Smooth muscle cell (in vitro differentiated cells): ENCODE measurements around the gene TMC3. TPM values are rescaled to one million over a fixed set of nuclear protein-coding genes. Genes with fewer than 3 reads are reported as not detected.

Experiments
- DNase-seq: peaks from one replicate; lab custom pipeline; 2025; ENCODE audit not compliant: unreplicated experiment; lab: John Stamatoyannopoulos, UW
- H2AFZ ChIP-seq: fragments of 200-600 bp; sonication (generic); 2 replicates; pipeline ENCODE4 v1.6.0; 2016; ENCODE audit warnings: antibody characterized with exemption, low read depth, mild to moderate bottlenecking
- H3F3A ChIP-seq: fragments of 200-600 bp; sonication (generic); 2 replicates; pipeline ENCODE4 v1.6.0; 2017; ENCODE audit warnings: antibody characterized with exemption, low read depth
- H3K27ac ChIP-seq: fragments of 200-600 bp; sonication (generic); 2 replicates; pipeline ENCODE4 v1.5.1; 2016; ENCODE audit warnings: low read depth, mild to moderate bottlenecking
- H3K27me3 ChIP-seq: fragments of 200-600 bp; sonication (generic); 2 replicates; pipeline ENCODE4 v1.6.1; 2016; ENCODE audit warnings: low read depth, mild to moderate bottlenecking
- H3K36me3 ChIP-seq: fragments of 200-600 bp; sonication (generic); 2 replicates; pipeline ENCODE4 v1.5.1; 2016; ENCODE audit warnings: low read depth
- H3K4me1 ChIP-seq: fragments of 200-600 bp; sonication (generic); 2 replicates; pipeline ENCODE4 v1.5.1; 2016; ENCODE audit warnings: low read depth
- H3K4me2 ChIP-seq: fragments of 200-600 bp; sonication (generic); 2 replicates; pipeline ENCODE4 v1.6.0; 2016; ENCODE audit warnings: mild to moderate bottlenecking
- H3K4me3 ChIP-seq: fragments of 200-600 bp; sonication (generic); 2 replicates; pipeline ENCODE4 v1.5.1; 2016; ENCODE audit warnings: mild to moderate bottlenecking
- H3K79me2 ChIP-seq: fragments of 200-600 bp; sonication (generic); 2 replicates; pipeline ENCODE4 v1.6.0; 2016; ENCODE audit warnings: low read depth, mild to moderate bottlenecking
- H3K9ac ChIP-seq: fragments of 200-600 bp; sonication (generic); 2 replicates; pipeline ENCODE4 v1.6.0; 2016; ENCODE audit warnings: low read depth
- H3K9me3 ChIP-seq: fragments of 200-600 bp; sonication (generic); replicated peaks from 2 replicates; pipeline ENCODE4 v1.5.1; 2016; ENCODE audit warnings: low read depth
- H4K20me1 ChIP-seq: fragments of 200-600 bp; sonication (generic); 2 replicates; pipeline ENCODE4 v1.6.0; 2016; ENCODE audit warnings: low read depth
- WGBS: methylation state at CpG from one replicate; pipeline ENCODE4 v1.1.7; 2016; ENCODE audit warnings: low lambda C conversion rate; 5-methylcytosine and 5-hydroxymethylcytosine counted together
- polyA plus RNA-seq: library from polyadenylated mRNA; unstranded; fragments of >200 nt; fragmentation: Nextera tagmentation; extraction: Ambion mirVana; gene quantifications from 2 replicates; pipeline ENCODE4 v1.2.1, GENCODE V29; 2016
- total RNA-seq: library from RNA; depleted of rRNA; stranded (reverse); fragments of >200 nt; gene quantifications from 2 replicates; pipeline ENCODE4 v1.2.3, GENCODE V29; 2014
- TF ChIP-seq, protein P1 (sequence below): fragments of 200-600 bp; sonication (generic); IDR thresholded peaks from 2 replicates; pipeline ENCODE4 v1.5.1; 2017; ENCODE audit warnings: borderline replicate concordance, mild to moderate bottlenecking, antibody characterized with exemption; ENCODE audit not compliant: insufficient read depth, poor library complexity, severe bottlenecking

TMC3 gene
- total and polyA plus RNA-seq, 2 experiments from 2014 or later = not detected

DNA sequence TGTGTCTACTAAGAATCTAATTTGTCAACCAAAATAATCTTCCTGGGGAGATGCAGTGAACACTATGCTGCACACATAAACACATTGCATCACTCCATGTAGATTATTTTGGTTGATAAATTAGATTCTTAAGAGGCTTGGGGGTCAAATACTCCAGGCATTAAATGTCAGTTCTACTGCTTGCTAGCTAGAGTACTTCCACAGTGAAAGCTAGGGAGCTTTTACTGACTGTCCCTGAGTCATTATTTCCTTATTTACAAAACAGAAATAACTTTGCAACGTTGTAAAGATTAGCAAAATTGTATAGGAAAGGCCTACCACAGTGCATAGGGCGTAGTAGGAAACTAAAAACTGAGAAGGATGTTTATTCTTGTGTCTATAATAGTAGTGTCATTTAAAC lies 12.9 kb upstream of the TMC3 start:
- H3K4me3 ChIP-seq = no peak overlapping the region
- no peaks in the 10 kb centered on the region for H4K20me1 ChIP-seq
- no peaks in the 10 kb centered on the region for H3K27me3 ChIP-seq
- no peaks in the 10 kb centered on the region for H3K4me1 ChIP-seq
- no peak for DNase-seq
- H3K79me2 ChIP-seq = no peaks in the 10 kb centered on the region
- H3K27ac ChIP-seq = no peak overlapping the region
- no peaks in the 10 kb centered on the region for H3K9me3 ChIP-seq
- H3K36me3 ChIP-seq = no peaks in the 10 kb centered on the region
- TF ChIP-seq, protein P1, sequence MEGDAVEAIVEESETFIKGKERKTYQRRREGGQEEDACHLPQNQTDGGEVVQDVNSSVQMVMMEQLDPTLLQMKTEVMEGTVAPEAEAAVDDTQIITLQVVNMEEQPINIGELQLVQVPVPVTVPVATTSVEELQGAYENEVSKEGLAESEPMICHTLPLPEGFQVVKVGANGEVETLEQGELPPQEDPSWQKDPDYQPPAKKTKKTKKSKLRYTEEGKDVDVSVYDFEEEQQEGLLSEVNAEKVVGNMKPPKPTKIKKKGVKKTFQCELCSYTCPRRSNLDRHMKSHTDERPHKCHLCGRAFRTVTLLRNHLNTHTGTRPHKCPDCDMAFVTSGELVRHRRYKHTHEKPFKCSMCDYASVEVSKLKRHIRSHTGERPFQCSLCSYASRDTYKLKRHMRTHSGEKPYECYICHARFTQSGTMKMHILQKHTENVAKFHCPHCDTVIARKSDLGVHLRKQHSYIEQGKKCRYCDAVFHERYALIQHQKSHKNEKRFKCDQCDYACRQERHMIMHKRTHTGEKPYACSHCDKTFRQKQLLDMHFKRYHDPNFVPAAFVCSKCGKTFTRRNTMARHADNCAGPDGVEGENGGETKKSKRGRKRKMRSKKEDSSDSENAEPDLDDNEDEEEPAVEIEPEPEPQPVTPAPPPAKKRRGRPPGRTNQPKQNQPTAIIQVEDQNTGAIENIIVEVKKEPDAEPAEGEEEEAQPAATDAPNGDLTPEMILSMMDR = no peak
- H2AFZ ChIP-seq = no peak overlapping the region
- H3F3A ChIP-seq = no peaks in the 10 kb centered on the region
- H3K4me2 ChIP-seq = no peak overlapping the region
- 42% methylated on average over 2 of the region's 2 CpGs for WGBS
- H3K9ac ChIP-seq = no peak overlapping the region

DNA sequence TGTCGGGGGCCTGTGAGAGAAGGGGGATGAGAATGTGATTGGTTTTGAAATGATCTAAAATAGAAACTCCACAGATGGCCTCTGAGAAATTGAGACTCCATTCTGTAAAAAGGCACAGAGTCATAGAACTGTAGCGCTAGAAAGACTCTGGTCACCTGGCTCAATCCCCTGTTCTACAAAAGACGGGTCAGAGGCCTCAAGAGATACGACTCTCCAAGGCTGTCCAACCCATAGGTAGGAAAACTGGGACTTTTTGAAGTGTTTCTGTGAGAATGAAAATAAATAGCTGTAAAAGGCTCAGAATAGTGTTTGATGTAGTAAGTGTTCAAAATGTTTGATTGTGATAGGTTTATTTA lies 11.7 kb upstream of the TMC3 start:
- WGBS = 93% methylated on average over 4 of the region's 4 CpGs
- no peak overlapping the region for H3K27ac ChIP-seq
- H3K79me2 ChIP-seq = no peaks in the 10 kb centered on the region
- H3K4me3 ChIP-seq = no peak overlapping the region
- H3K9me3 ChIP-seq = no peaks in the 10 kb centered on the region
- TF ChIP-seq, protein P1 = no peak
- H3F3A ChIP-seq = no peaks in the 10 kb centered on the region
- DNase-seq = no peak
- H3K27me3 ChIP-seq = no peaks in the 10 kb centered on the region
- H2AFZ ChIP-seq = no peak overlapping the region
- no peaks in the 10 kb centered on the region for H3K4me1 ChIP-seq
- no peaks in the 10 kb centered on the region for H4K20me1 ChIP-seq
- H3K4me2 ChIP-seq = no peak overlapping the region
- H3K36me3 ChIP-seq = no peaks in the 10 kb centered on the region
- no peak overlapping the region for H3K9ac ChIP-seq

DNA sequence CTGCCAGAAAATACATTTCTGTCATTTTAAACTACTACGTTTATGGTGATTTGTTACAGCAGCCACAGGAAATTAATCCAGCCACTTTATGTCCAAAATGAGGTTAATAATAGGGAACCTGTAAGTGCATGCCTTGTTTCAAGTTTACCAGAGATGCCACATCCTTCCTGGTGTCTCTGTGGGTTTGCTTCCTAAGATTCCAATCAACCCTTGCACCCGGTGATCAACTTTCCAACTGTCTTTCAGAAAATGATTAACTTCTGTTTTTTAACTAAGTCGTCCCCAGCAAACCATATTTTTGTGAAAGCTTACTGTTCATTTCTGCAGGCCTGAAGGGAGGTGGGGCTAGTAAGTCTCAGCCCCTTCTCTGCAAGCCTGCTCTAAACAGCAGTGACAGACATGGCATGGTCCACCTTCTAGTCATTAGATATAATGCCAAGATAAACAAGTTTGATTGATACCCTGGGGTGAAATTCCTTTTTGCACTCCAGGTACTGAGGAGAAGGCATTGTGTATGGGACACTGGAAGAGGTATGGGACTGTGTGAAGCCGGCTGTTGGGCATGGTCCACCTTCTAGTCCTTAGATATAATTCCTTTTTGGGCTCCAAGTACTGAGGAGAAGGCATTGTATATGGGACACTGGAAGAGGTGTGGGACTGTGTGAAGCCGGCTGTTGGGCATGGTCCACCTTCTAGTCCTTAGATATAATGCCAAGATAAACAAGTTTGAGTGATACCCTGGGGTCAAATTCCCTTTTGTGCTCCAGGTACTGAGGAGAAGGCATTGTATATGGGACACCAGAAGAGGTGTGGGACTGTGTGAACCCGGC lies 11.1 kb upstream of the TMC3 start:
- Histone ChIP-seq H2AFZ (no peak overlapping the region), H3K9ac (no peak overlapping the region), H3K27me3 (no peaks in the 10 kb centered on the region), H3K36me3 (no peaks in the 10 kb centered on the region), H4K20me1 (no peaks in the 10 kb centered on the region), H3K79me2 (no peaks in the 10 kb centered on the region), H3K9me3 (no peaks in the 10 kb centered on the region), H3K4me1 (no peaks in the 10 kb centered on the region), H3K27ac (no peak overlapping the region), H3F3A (no peaks in the 10 kb centered on the region), H3K4me3 (no peak overlapping the region), H3K4me2 (no peak overlapping the region)
- WGBS = 96% methylated on average over 6 of the region's 6 CpGs
- TF ChIP-seq, protein P1 = no peak
- no peak for DNase-seq

DNA sequence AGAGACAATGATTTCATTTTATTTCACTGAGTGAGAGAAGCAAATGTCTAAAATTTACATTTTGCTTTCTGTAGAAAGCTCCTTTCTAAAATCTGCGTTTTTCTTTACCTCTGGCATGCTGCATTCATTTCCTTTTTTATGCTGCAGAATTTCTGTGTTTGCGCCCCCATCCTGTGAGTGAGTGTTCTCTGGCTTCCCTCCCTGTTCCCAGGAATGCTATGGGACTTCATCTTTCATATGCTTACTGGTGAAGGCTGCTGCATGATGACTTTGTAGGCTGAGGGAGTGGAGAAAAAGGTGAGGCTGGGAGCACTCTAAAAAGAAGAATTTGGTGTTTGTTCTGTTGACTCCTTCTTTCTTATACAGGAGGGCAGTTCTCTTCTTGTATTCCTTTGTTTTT lies 7.7 kb upstream of the TMC3 start:
- Histone ChIP-seq H3K9me3 (no peaks in the 10 kb centered on the region), H3K27me3 (no peaks in the 10 kb centered on the region), H3K4me3 (no peak overlapping the region), H2AFZ (no peak overlapping the region), H3K9ac (no peak overlapping the region), H3K27ac (no peak overlapping the region), H4K20me1 (no peaks in the 10 kb centered on the region), H3K36me3 (no peaks in the 10 kb centered on the region), H3K4me2 (no peak overlapping the region), H3F3A (no peaks in the 10 kb centered on the region), H3K4me1 (no peaks in the 10 kb centered on the region), H3K79me2 (no peaks in the 10 kb centered on the region)
- 57% methylated on average over 2 of the region's 2 CpGs for WGBS
- TF ChIP-seq, protein P1 = no peak
- no peak for DNase-seq
